HL-60/S4 treated with retinoic acid at 250 ng/mL for 4 days and 3 days (cell line): ENCODE data around the gene HOXB5.

Experiments used
- in situ Hi-C: fragments of 300-500 bp; cut with MboI; formaldehyde crosslinking; loops from 2 replicates; pipeline ENCODE4 v1.7.0; 2022; ENCODE audit warnings: low sequenced_read_pairs

Gene HOXB5

DNA sequence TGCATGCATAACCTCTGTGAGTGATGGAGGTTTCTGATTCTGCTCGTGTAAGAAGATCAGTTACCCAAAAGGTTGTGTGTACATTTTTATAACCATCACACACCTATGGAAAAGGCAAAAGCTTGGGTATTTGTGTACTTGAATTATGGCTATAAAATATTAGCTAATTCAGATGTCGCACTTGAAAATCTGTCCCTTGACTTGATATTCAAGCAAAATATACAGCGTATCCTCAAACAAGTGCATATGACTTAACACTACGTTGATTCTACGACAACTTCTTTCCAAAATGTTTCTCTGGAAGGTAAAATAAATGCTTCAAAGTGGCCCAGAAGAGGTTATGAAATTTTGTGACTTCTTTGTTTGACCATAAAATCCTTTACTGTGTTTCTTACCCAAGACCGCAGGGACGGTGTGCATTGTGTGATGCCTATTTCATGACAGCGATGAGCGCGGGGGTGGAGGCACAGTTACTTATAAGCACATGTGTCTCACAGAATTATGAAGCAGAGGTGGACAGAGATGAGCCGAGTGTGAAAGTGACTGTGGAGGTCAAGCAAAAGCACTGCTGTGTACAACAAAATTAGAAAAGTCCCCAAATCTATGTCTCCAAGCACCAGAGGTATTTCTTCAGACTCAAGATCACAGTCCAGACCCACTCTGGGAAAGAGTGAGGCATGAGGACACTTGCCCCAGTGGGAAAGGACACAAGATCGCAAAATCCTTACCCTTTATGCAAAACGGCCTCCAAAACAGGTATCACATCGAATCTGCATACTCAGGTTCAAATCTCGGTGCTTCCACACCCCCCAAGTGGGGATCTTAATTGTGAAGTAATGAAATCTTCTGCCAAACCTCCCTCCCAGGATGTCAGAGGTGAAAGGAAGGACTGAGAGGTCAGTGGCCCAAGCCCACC lies 36.7 kb upstream of the HOXB5 start:
- in situ Hi-C loops: no loop called here

DNA sequence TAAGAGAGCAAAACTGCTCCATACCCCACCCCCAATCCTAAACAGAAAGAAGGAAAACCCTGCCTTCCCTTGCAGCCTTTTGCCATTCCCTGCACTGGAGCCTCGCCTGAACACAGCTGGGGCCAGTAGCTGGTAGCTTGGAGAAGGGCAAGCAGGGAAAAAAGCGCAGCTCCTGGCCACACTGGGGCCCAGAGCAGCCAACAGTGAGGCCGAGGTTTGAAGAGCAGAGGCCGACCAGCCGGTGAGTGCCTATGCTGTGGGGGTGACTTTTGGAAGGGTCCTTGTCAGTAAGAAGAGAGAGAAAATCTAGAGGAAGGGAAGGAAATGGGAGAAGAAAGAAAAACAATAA lies 35.8 kb upstream of the HOXB5 start:
- in situ Hi-C loops: no loop called here

DNA sequence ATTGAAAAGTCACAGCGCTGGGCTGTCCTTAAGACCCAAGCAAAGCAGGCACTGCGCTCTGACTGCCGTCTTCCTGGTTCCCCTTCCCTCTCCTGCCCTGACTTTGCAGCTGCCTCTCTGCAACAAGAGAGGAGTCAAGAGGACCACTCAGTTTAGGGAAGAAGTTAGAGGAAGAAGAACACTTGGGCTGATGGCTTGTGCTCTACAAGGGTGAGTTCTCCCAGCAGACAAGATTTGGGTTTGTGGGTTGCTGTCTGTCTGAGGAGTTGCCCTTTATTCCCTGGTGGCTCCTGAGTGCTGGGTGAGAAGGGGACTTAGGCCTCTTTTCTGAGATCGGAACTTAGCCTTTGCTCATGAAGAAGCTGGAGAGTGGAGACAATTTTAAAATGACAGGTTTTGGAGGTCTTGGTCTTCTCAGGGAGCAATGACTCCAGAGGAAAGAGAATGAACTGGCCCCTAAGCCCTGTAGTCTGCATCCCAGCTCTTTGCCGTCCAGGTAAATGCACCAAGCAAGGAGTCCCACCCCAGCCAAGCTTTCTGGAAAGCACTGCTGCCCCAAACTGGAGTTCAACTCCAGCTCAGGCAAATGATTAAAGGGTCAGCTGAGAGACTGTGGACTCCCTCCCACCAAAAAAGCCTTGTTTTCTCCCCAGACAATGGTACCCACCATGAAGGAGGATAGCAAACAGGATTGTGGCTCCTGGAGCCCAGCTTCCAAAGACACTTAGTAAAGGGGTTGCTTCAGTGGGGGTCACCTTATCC lies 35.3 kb upstream of the HOXB5 start:
- in situ Hi-C loops: no loop called here

DNA sequence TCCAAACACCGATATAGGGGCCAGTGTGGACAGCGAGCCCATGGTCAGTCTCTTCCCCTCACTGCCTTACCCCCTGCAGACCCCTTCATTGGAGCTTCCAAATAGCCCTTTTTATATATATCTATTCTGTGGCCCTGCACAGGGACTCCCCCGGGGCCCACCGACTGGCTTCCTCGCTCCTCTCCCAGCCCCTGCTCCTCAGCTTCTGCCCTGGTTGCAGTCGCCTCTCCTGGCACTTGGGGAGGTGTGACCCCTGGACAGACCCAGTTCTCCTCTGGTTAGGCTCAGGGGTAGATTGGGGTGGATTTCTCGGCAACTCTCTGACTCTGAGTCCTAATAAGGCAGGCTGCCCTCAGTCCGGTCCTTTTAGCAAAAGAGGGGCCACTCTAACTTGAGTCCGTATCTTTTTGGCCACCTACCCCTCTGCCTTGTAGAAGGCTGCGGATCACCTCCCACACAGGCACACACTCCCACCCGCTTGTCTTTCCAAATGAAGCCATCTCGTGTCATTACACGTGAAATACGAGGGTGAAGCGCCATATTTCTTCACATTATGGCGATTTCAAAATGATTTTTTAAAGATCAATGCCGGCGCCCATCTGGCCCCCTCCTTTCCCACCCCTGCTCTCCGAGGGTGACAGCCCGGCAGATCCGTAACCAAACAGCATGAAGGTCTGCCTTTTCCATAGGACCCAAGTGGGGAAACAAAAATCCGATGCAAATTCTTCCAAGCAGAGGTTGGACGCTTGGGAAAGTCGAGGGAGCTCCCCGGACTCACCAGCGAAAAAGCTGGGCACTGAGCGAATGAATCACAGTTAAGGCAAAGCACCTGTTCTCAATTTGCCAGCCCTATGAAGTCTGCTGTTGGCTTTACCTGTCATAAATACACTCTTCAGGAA lies 34.3 kb upstream of the HOXB5 start:
- in situ Hi-C loops: no loop called here

DNA sequence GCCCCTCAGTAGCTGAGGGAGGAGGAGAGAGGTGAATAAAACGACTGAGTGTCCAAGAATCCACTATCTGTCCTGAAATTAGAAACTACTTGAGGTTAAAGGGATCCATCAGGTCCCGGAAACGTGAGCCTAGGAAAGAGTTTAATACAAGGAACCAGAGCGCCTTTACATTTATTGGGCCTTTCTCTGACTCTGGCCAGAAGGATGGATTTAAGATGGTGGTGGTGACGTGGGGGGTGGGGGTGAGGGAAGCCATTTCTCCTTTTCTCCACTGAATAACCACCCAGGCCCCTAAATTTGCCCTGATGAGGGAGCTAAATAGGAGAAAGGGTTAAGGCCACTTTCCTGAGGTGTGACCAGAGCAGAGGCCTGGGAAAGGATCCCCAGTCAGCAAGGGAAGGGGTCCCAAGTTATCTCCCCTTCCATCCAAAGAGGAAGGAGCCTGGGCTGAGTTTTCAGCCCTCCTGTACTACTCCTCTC lies 33.6 kb upstream of the HOXB5 start:
- in situ Hi-C loops: no loop called here

DNA sequence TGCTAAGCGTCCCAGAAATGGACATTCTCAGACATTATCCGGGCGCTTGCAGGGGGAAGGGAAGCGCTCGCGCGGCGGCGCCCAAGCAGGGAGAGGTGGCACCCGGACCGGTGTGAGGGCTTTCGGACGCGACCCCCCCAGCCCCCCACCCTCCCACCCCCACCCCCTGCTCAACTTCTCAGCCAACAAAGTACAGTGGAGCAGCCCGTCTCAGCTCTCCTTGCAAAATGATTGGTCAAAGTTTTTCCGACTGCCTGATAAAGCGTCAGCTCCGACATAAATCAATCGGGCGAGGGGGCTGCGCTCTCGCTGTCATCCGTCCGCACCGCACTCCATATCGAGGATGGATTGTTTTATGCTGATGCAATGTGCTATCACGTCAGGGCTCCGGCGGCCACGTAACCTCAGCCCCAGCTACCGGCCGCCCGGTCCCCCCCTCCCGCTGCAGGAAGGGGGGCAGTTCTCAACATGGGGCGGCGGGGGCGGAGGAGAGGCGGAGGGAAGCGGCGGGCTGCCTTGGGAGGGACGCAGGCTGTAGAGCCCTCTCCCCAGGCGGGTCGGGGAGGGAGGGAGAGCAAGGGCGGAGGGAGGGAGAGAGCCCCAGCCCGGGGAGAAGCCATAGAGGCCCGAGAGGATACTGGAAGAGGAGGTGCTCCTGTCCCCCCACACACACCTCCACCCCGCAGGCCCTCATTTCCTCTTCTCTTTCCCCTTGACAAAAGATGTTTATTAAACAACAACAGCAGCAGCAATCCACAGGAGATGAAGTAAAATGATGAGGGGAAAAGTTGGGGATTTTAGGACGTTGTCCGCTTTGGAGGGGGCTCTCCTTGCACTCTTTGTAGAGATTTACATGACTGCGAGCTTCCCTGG lies 32.9 kb upstream of the HOXB5 start, which contains the start of gene HOXB9:
Gene HOXB9 (minus strand): TSS at position 114 of the 873 bp plus-strand sequence. CDS start 89 bp downstream, at position 25.
- in situ Hi-C loops: no loop called here

DNA sequence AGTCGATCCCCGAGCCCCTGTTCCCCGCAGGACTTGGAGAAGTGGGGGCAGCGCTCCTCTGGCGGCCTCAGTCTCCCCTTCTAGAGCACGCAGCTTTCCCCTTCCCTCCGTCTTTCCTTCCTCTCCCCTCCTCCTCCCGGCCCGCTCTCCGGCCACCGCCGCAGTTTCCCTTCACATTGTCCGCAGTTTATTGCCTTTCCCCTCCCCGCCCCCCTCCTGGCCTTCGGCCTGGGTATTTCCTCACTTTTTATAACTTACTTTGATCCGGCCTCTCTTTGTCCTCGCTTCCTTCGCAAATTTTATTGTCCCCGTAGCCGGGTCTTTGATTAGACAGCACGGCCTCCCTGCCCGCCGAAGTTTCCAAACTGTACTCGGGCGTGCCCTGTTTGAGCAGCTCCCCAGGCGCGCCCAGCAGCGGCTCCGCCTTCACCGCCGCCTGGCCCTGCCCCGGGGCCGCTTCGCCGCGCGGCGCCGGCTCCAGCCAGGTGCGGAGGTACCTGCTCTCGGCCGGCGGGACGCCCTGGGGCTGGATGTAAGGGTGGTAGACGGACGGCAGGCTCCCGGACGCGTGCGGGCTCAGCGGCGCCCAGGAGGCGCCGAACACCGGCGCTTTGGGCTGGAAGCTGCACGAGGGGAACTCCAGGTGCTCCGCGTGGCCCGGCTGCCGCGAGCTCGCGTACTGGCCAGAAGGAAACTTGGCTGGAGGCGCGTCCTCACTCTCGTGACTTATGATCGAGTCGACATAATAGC lies 32.1 kb upstream of the HOXB5 start:
- in situ Hi-C loops: no loop called here

DNA sequence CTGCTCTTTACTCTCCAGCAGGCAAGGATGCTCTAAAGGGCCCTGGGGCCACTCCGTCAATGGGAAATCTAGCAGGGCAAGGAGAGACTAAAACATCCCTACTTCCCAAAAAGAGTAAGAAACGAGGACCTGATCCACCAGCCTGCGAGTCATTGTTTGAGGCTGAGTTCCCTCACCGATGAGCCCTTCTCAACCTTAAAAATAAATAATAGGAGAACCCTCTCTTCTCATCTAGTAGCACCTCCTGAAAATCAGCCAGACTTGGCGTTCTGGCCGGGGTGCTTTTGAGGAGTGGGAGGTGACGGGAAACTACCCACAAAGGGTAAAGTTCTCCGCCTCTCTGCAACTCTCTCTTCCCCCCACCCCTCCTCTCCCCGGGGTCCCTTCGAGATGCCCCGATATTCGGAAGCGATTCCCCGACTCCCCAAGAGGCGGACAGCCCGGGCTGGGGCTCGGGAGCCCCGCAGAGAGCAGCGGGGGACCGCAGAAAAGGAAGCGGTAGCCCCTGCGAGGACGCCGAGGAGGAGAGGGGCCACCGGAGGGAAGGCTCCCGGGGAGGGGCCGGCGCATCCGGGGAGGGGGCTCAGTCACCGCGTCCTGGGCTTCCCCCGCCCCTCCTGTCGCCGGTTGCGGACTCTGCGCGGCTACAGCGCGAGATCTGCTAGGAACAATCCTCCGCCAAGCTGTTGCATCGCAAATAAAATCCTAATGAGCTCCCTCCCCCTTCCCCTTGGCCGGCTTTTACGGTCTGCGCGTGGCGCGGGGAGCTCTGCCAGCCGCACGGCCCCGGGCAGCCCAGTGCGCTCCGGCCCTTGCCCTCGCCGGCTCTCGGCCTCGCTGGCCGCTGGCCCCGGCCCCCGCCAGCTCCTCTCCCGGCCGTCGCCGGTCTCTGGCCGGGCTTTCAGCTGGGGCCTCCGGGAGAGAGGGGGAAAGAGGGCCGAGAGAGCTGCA lies 31.2 kb upstream of the HOXB5 start:
- in situ Hi-C loops: no loop called here

DNA sequence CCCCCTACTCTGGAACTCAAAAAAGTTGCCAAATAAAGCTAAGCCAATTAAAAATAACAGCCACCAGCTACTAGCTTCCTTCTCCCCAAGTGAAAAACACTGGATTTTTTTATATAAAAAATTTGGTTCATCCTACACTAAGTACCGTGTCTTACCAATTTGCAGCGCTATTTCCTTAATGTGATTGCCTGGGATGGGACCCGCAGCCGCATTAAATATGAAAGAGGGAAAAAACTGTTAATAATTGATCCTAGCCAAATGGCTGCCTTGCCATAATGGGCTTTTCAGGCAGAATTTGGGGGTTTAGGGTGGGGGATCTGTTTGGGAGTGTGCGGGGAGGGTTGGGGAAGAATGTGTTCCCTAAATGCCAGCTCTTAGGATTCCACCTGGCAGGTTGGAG lies 30.5 kb upstream of the HOXB5 start:
- in situ Hi-C loops: no loop called here

DNA sequence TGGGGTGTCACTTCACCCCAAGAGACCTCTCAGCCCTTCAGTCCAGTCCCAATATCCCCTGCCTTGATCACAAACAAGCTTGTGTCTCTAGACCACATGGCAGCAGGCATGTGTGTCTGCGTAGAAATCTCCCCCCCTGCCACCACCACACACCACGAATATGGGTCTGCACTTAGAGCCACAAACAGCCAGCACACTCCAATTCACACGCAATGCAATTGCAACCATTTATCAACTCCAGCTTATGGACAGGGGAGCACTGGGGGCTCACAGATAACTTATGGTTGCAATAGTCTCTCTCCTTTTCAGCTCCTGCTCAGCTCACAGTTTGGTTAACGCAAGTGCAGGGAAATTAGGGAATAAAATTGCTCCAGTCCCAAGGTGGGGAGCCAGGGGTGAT lies 30.0 kb upstream of the HOXB5 start:
- in situ Hi-C loops: no loop called here

DNA sequence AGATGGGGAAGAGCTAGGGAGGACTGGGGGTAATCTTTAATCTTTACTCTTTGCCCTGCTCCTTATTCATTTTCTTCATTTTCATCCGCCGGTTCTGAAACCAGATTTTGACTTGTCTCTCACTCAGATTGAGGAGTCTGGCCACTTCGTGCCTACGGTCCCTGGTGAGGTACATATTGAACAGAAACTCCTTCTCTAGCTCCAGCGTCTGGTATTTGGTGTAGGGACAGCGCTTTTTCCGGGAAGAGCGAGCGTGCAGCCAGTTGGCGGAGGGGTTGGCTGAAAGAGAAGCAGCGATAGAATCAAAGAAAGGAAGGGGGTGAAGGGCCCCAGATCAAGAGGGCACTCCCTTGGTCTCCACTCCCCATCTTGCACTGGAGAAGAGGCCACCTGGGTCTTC lies 29.3 kb upstream of the HOXB5 start:
- in situ Hi-C loops: no loop called here

DNA sequence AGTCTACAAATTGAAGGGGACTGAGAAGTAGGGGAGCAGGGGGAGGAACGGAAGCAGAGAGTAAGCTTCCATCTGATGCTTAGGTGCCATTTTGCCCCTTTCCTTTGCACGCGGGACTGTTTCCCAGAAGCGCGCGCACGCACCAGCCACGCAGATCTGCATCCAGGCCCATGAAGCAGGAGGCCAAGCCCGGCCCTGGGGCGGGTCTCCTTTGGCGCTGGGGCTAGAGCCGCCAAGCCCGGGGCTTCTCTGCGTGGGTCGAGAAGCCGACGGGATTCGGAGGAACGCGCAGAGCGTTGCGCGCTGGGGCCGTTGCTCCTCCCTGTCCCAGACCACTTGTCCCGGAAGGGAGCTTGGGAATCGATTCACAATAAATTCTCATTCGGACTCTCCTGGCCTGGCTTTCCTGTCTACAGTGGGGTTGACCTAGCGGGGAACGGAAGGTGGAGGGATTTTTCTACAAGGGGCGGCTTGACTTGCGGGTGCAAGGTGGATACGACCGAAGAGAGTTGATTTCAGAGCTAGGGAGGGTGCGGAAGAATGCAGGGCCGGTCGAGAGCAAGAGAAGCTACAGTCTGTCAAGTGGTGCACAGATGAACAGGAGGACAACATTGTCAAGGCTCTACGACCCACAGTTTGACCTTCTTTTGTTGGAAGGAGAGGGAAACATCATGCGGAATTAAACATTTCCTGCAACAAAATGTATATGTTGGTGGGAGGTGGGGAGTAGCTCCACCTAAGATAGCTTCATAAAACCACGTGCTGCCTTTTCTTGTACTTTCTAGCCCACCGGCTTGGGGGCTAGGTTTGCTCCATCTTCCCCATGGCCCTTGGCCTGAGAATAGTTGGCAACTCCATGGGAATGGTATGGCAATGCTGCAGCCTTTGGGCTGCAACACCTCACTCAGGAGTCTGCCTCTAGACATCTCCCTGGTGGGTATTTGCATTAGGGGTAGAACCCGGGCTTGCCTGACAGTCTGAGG lies 28.1 kb upstream of the HOXB5 start:
- in situ Hi-C loops: no loop called here

DNA sequence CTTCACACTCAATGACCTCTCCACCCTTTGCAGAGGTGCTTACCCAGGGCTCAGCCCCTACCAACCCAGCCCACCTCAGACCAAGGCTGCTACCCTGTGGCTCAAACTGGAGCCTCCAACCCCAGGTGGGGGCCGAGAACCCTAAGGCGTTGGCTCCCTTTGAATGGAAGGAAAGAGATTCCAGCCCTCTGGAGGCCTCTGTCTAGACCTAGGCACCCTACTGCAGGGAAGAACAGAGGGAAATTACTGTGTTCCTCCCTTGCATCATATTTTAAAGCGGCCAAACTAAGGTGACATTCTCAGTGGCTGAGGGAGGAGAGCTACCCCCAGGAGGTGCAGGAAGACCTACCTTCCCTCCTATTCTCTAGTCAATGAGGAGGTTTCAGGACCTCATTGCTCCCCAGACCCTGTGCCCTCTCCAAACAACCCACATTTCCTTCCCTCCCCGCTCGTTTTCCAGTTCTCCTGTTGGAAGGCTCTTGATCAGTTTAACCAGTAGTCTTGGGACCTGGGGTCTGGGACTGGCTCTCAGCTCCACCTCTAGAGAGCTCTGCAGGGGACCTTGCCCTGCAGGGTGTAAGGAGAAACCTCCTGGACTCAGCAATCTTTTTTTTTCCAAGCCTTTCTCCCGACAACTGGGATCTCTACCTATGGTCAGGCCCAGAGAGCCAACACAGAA lies 27.0 kb upstream of the HOXB5 start:
- in situ Hi-C loops: no loop called here

DNA sequence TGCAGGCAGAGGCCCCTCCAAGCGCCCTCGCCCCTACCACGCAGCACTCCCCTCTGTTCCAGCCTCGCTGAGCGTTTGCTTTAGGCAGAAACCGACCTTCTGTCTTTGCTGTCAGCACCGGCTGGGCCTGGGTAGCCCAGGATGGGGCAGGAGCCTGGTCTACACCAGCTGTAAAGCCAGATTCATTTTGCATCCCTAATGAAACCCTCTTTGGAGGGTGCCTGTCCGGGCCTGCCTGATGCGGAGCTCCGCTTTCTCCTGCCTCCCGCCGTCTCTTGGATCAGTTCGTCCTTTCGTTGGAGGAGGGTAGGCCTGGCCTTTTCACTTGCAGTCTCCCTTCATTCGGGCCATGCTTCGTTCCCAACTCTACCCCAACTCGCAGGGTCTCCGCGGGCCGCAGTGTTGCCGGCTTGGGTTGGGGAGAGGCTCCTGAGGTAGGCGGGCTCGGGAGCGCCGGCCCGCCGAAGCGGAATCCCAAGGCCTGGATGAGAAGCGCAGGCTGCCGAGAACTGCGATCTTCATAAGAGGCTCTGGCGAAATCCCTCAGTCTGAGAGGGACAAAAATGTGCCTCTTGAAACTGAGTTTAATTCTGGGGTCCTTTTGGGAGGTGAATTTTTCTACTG lies 26.4 kb upstream of the HOXB5 start:
- in situ Hi-C loops: no loop called here

DNA sequence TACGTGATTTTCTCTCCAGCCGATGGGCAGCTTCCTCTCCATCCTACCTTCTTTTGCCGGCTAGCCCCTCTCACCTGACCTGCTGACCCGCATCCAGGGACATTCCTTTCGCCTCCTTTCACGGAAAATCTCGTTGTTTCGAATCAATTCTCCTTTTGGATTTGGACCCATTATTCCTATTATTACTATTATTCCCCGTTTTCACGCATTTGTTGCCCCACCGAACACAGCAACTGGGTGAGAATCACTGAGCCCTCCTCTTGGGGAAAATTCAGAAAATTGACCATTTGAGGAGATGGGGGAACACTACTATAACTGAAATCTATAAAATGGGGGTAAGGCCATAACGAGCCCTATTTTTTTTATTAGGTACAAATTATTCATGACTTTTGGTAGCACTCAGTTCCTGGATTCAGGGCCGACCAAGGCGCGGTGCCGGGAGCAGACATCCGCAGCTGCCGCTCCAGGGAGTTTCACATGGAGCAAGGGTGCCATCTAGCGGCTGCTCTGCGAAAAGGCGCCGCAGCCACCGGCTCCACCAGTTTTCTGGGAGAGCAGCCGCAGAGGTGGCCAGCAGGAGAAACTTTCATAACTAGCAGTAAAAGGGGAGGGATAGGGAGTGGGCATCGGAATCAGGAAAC lies 24.8 kb upstream of the HOXB5 start:
- in situ Hi-C loops: no loop called here
